CD4-positive, CD25-positive, alpha-beta regulatory T cell (primary cell): ENCODE data around the gene GREB1. TPM values are rescaled to one million over a fixed set of nuclear protein-coding genes. Genes with fewer than 3 reads are reported as not detected.

Experiments
- ATAC-seq, 2 donors: fragments of 150-1000 bp; cut with Tn5 transposase; one replicate each; pipeline ENCODE4 v1.10.0; 2021; ENCODE audit warnings: low read depth in 2 of 2, moderate number of reproducible peaks in 2 of 2, moderate library complexity in 1 of 2
- DNase-seq, 3 donors: peaks; one replicate each; pipeline versions ENCODE4 v3.0.0 to v3.0.0-alpha.2; 2012 to 2022; ENCODE audit warnings: mixed read lengths in 1 of 3
- H3K27ac ChIP-seq: one replicate; pipeline ENCODE4 v1.7.0; 2013; ENCODE audit warnings: mild to moderate bottlenecking, low read length; ENCODE audit not compliant: insufficient read depth, poor library complexity, severe bottlenecking
- H3K27me3 ChIP-seq: one replicate; pipeline ENCODE4 v1.7.0; 2013; ENCODE audit warnings: low read length; ENCODE audit not compliant: control insufficient read depth, insufficient read depth
- H3K36me3 ChIP-seq: one replicate; pipeline ENCODE4 v1.7.0; 2013; ENCODE audit warnings: mild to moderate bottlenecking, low read length, moderate library complexity; ENCODE audit not compliant: control insufficient read depth, insufficient read depth
- H3K4me1 ChIP-seq: 2 replicates; pipeline ENCODE4 v1.7.0; 2013; ENCODE audit warnings: mild to moderate bottlenecking, low read length; ENCODE audit not compliant: insufficient read depth, control insufficient read depth, poor library complexity, severe bottlenecking
- H3K4me3 ChIP-seq: one replicate; pipeline ENCODE4 v1.7.0; 2013; ENCODE audit warnings: low read depth, mild to moderate bottlenecking, low read length, moderate library complexity
- H3K9me3 ChIP-seq, 2 experiments: 1 replicate in 1 of 2; 2 replicates in 1 of 2; pipeline ENCODE4 v1.7.0; 2013; ENCODE audit warnings: low read length in 2 of 2, mild to moderate bottlenecking in 1 of 2, moderate library complexity in 1 of 2; ENCODE audit not compliant: control insufficient read depth in 2 of 2
- H3K27ac Mint-ChIP-seq, 3 donors: one replicate each; pipeline ENCODE4 v1.8.0; 2020 to 2022; ENCODE audit warnings: mild to moderate bottlenecking in 3 of 3, mixed read lengths in 3 of 3, moderate library complexity in 2 of 3
- H3K27me3 Mint-ChIP-seq: one replicate; pipeline ENCODE4 v1.8.0; 2022; ENCODE audit warnings: mild to moderate bottlenecking, mixed read lengths
- H3K36me3 Mint-ChIP-seq: one replicate; pipeline ENCODE4 v1.8.0; 2020; ENCODE audit warnings: mixed read lengths
- H3K4me1 Mint-ChIP-seq, 4 donors: one replicate each; pipeline ENCODE4 v1.8.0; 2020 to 2022; ENCODE audit warnings: mixed read lengths in 4 of 4, mild to moderate bottlenecking in 1 of 4
- H3K4me3 Mint-ChIP-seq, 4 donors: one replicate each; pipeline ENCODE4 v1.8.0; 2020 to 2022; ENCODE audit warnings: mild to moderate bottlenecking in 4 of 4, mixed read lengths in 4 of 4, moderate library complexity in 3 of 4
- H3K9me3 Mint-ChIP-seq, 7 donors: one replicate each; pipeline ENCODE4 v1.8.0; 2020 to 2022; ENCODE audit warnings: mixed read lengths in 7 of 7, mild to moderate bottlenecking in 3 of 7, moderate library complexity in 2 of 7
- polyA plus RNA-seq, 4 donors: library from polyadenylated mRNA; unstranded; fragments of 300-500 nt; fragmentation: Illumina TruSeq; gene quantifications; one replicate each; pipeline ENCODE4 v1.2.3, GENCODE V29; 2021
- total RNA-seq: library from RNA; stranded (reverse); gene quantifications from one replicate; pipeline ENCODE4 v1.2.3, GENCODE V29; 2022

GREB1 gene
- total and polyA plus RNA-seq, 5 donors from 2014 or later = 0.11 to 0.35 (median 0.15) TPM; not detected in 2

DNA sequence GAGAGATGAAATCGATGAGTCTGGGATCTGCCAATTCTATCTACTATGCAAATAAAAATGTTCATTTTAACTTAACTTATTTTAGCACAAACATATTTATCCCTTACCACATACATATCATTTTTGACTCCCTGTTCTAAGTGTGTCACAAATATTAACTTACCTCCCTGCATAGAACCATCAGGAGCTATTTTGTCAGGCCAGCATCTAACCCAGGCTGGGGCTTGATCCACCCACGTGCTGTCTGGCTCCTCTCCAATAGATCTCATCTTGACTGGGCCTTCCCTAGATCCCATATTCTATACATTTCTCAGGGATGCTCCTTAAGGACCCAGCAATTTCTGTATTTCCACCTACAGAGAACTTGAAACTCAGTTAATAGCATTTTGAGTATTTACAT, 115.2 kb downstream of the GREB1 start:
- ATAC-seq = no peak
- peaks cover 0 to 3% (median 0%) of the 10 kb centered on the region in 7 donors for H3K9me3 Mint-ChIP-seq
- H3K36me3 Mint-ChIP-seq = no peaks in the 10 kb centered on the region

DNA sequence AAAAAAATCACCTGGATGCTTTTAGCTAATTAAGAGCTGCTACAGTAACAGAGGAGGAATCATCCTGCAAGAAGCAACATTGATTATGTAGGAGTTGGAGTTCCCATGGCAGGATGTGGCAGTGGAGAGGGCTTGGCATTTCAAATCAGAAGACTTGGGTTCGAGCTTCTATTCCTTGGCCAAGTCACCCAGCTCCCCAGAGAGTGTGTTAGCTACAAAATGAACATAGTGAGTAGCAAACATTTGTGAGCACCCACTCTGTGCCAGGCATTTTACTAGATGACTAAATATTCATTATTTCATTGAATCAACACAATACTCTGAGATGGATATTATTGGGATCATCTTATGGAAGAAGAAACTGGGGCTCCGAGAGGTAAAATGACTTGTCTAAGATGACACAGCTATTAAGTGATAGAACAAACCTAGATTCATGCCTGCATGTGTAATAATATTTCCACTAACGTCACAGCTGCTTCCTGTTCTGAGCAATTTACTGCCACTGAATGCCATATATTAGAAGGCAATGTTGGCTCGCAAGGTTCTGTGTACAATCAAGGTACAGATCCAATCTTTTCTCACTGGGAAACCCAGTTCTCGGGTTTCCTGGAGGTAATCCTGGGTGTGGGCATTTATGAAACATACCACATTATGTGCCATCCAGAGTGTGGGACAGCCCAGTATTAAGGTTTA, 118.2 kb downstream of the GREB1 start:
- H3K9me3 Mint-ChIP-seq = peaks cover 0 to 3% (median 0%) of the 10 kb centered on the region in 7 donors
- Histone ChIP-seq H3K4me3 (no peak overlapping the region), H3K9me3 (no peaks in the 10 kb centered on the region), H3K36me3 (no peaks in the 10 kb centered on the region), H3K4me1 (no peaks in the 10 kb centered on the region), H3K27me3 (peaks cover 8% of the 10 kb centered on the region), H3K27ac (no peak overlapping the region)
- DNase-seq (no peak), ATAC-seq (no peak)
- no peaks in the 10 kb centered on the region for H3K36me3 Mint-ChIP-seq
- H3K27ac Mint-ChIP-seq = no peak overlapping the region
- no peaks in the 10 kb centered on the region for H3K4me1 Mint-ChIP-seq
- peaks cover 12% of the 10 kb centered on the region for H3K27me3 Mint-ChIP-seq
- H3K4me3 Mint-ChIP-seq = no peak overlapping the region

More for the DNA sequence above, 115.2 kb downstream of the GREB1 start:
- Mint-ChIP-seq H3K4me3 (no peak overlapping the region), H3K27ac (no peak overlapping the region), H3K27me3 (peaks cover 12% of the 10 kb centered on the region), H3K4me1 (no peaks in the 10 kb centered on the region)
- Histone ChIP-seq H3K9me3 (no peaks in the 10 kb centered on the region), H3K36me3 (no peaks in the 10 kb centered on the region), H3K27me3 (peaks cover 8% of the 10 kb centered on the region), H3K4me3 (no peak overlapping the region), H3K27ac (no peak overlapping the region), H3K4me1 (no peaks in the 10 kb centered on the region)
- DNase-seq = no peak

DNA sequence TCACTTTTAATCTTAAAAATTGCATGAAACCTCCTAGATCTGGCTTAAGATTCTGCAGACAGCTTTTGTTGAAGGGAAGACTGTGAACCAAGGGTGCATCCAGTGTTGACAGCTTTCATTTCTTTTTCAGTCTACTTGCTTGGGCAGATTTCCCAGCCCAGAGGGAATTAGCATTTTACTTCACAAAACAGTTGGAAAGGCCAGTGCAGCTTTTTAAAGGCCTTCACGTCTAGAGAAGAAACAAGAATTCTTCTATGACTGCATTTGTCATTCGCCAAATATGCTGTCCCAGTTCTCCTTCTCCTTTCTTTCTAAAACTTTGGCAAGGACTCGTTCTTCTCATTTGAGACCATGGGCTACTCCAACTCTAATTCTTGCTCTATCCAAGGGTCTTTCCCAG, 118.7 kb downstream of the GREB1 start:
- H3K9me3 Mint-ChIP-seq = peaks cover 0 to 3% (median 0%) of the 10 kb centered on the region in 7 donors
- Histone ChIP-seq H3K4me3 (no peak overlapping the region), H3K4me1 (no peaks in the 10 kb centered on the region), H3K36me3 (no peaks in the 10 kb centered on the region), H3K9me3 (no peaks in the 10 kb centered on the region), H3K27me3 (peaks cover 8% of the 10 kb centered on the region), H3K27ac (no peak overlapping the region)
- H3K27me3 Mint-ChIP-seq = peaks cover 12% of the 10 kb centered on the region
- H3K36me3 Mint-ChIP-seq = no peaks in the 10 kb centered on the region
- no peak overlapping the region for H3K4me3 Mint-ChIP-seq
- DNase-seq = no peak
- no peak overlapping the region for H3K27ac Mint-ChIP-seq
- ATAC-seq = no peak
- no peaks in the 10 kb centered on the region for H3K4me1 Mint-ChIP-seq

DNA sequence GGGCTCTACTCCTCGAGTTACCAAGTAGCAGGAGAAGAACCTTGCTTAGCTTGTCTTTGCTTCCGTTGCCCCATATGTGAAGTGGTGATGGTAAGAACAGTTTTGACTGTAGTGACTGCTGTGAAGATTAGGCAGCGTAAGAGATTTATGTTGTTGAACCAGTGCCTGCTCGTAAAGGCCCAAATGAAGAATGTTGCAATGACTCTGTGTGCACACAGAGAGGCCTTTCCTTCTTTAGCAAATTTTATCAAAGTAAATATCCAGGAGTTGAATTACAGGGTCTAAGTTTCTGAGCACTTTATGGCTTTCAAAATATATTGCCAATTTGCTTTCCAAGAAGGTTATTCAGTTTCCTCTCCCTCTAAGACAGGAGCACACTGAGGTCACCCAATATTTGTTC, 121.7 kb downstream of the GREB1 start:
- H3K9me3 Mint-ChIP-seq = no peaks in the 10 kb centered on the region
- DNase-seq (no peak), ATAC-seq (no peak)
- Histone ChIP-seq H3K27ac (no peak overlapping the region), H3K27me3 (no peaks in the 10 kb centered on the region), H3K36me3 (no peaks in the 10 kb centered on the region), H3K4me3 (no peak overlapping the region), H3K4me1 (no peaks in the 10 kb centered on the region), H3K9me3 (no peaks in the 10 kb centered on the region)
- H3K27me3 Mint-ChIP-seq = peaks cover 17% of the 10 kb centered on the region
- no peaks in the 10 kb centered on the region for H3K36me3 Mint-ChIP-seq
- H3K27ac Mint-ChIP-seq = no peak overlapping the region
- no peak overlapping the region for H3K4me3 Mint-ChIP-seq
- H3K4me1 Mint-ChIP-seq = no peaks in the 10 kb centered on the region

DNA sequence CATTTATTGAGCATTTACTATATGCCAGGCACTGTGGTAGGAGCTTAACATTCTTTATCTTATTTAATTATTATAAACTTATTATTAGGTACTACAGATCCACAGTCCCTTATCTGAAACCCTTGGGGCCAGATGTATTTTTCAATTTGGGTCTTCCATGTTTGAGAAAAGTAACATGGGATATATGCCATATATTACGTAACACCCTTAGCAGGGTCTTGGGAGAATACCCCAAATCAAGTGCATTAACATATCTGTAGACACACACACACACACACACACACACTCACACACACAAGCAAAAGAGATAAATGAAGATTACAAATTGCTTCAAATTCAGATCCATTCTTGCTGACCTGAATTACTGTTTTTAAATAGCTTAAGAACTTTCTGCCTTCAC, 122.4 kb downstream of the GREB1 start:
- no peaks in the 10 kb centered on the region for H3K9me3 Mint-ChIP-seq
- no peak overlapping the region for H3K27ac Mint-ChIP-seq
- Histone ChIP-seq H3K9me3 (no peaks in the 10 kb centered on the region), H3K27ac (no peak overlapping the region), H3K4me1 (no peaks in the 10 kb centered on the region), H3K4me3 (no peak overlapping the region), H3K36me3 (no peaks in the 10 kb centered on the region), H3K27me3 (no peaks in the 10 kb centered on the region)
- no peaks in the 10 kb centered on the region for H3K4me1 Mint-ChIP-seq
- H3K27me3 Mint-ChIP-seq = peaks cover 16% of the 10 kb centered on the region
- ATAC-seq (no peak), DNase-seq (no peak)
- H3K4me3 Mint-ChIP-seq = no peak overlapping the region
- no peaks in the 10 kb centered on the region for H3K36me3 Mint-ChIP-seq

DNA sequence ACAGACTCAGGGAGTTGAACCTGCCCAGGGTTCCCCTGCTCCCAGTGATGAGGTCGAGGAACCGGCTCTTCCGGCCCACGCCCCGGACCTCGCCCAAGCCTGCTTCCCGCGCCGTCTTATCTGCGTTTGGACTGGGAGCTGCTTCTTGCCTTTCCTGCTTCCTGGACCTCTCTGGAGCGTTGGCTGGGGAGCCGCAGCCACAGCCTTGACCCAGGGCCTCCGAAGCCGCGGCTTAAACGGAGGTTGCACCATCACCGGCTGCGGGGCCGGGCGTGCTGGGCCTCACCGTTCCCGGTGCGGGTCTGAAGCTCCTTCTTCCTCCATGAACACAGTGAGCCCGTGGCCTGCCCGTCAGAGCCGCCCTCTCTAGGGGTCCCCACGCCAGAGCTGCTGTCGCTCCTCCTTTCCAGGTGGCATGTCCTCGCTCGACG, 122.8 kb downstream of the GREB1 start:
- Mint-ChIP-seq H3K27me3 (peaks cover 16% of the 10 kb centered on the region), H3K27ac (no peak overlapping the region), H3K4me1 (no peaks in the 10 kb centered on the region), H3K9me3 (no peaks in the 10 kb centered on the region), H3K4me3 (no peak overlapping the region), H3K36me3 (no peaks in the 10 kb centered on the region)
- Histone ChIP-seq H3K4me1 (no peaks in the 10 kb centered on the region), H3K4me3 (no peak overlapping the region), H3K36me3 (no peaks in the 10 kb centered on the region), H3K9me3 (no peaks in the 10 kb centered on the region), H3K27ac (no peak overlapping the region), H3K27me3 (no peaks in the 10 kb centered on the region)
- ATAC-seq (no peak), DNase-seq (no peak)

DNA sequence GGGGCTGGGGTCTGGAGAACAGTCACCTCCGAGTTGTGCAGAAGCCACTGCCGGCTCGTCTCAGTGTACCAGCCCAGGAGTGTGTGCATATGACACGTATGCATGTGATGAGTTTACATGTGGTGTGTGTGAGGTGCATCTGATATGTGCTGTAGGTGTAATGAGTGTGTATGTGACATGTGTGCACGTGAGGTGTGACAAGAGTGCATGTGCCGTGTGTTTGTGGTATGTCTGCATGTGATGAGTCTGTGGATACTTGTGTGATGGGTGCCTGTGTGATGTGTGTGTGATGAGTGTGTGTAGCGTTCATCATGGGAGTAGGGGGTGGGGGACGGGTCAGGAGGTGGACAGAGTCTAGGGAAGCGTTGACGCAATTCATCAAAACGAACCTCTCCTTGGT, 123.3 kb downstream of the GREB1 start:
- no peaks in the 10 kb centered on the region for H3K36me3 ChIP-seq
- Mint-ChIP-seq H3K27me3 (peaks cover 16% of the 10 kb centered on the region), H3K4me1 (no peaks in the 10 kb centered on the region), H3K4me3 (no peak overlapping the region), H3K9me3 (peaks cover 0 to 3% (median 0%) of the 10 kb centered on the region in 7 donors), H3K27ac (no peak overlapping the region), H3K36me3 (no peaks in the 10 kb centered on the region)
- ATAC-seq (peak in 1 of 2 donors; percentile 8), DNase-seq (no peak)
- no peaks in the 10 kb centered on the region for H3K4me1 ChIP-seq
- no peaks in the 10 kb centered on the region for H3K27me3 ChIP-seq
- no peak overlapping the region for H3K27ac ChIP-seq
- no peaks in the 10 kb centered on the region for H3K9me3 ChIP-seq
- no peak overlapping the region for H3K4me3 ChIP-seq

DNA sequence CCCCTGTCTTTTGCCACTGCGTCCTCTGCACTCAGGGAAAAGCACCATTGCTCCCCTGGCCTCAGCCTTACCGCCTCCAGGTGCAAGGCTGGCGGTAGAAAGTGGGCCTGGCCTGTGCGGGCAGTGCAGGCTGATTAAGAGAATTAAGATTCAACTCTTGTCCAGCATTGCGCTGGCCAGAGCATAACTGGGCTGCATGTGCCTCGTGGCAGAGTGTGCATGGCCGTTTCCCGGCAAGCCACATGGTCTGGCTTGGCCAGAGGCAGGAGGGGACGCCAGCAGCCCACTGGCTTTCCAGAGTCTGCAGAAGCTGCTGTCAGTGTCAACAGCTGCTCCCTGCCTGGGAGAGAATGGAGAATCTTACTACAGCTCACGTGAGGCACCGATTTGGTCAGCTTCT, 123.8 kb downstream of the GREB1 start:
- H3K27me3 Mint-ChIP-seq = peaks cover 18% of the 10 kb centered on the region
- no peaks in the 10 kb centered on the region for H3K4me1 ChIP-seq
- no peak overlapping the region for H3K27ac Mint-ChIP-seq
- H3K9me3 Mint-ChIP-seq = peaks cover 0 to 5% (median 0%) of the 10 kb centered on the region in 7 donors
- H3K4me3 ChIP-seq = no peak overlapping the region
- no peaks in the 10 kb centered on the region for H3K36me3 ChIP-seq
- H3K36me3 Mint-ChIP-seq = no peaks in the 10 kb centered on the region
- no peaks in the 10 kb centered on the region for H3K27me3 ChIP-seq
- H3K4me3 Mint-ChIP-seq = no peak overlapping the region
- H3K27ac ChIP-seq = no peak overlapping the region
- ATAC-seq = no peak
- no peaks in the 10 kb centered on the region for H3K4me1 Mint-ChIP-seq
- peaks cover 0 to under 1% of the 10 kb centered on the region in 2 experiments for H3K9me3 ChIP-seq
- no peak for DNase-seq
